CD4-positive, CD25-positive, alpha-beta regulatory T cell (primary cell): Measurements from ENCODE around the gene FSTL4. TPM values are rescaled to one million over a fixed set of nuclear protein-coding genes. Genes with fewer than 3 reads are reported as not detected.

Source experiments
- ATAC-seq, 2 donors: fragments of 150-1000 bp; cut with Tn5 transposase; one replicate each; pipeline ENCODE4 v1.10.0; 2021; ENCODE audit warnings: low read depth in 2 of 2, moderate number of reproducible peaks in 2 of 2, moderate library complexity in 1 of 2
- DNase-seq, 3 donors: peaks; one replicate each; pipeline versions ENCODE4 v3.0.0 to v3.0.0-alpha.2; 2012 to 2022; ENCODE audit warnings: mixed read lengths in 1 of 3
- H3K27ac ChIP-seq: one replicate; pipeline ENCODE4 v1.7.0; 2013; ENCODE audit warnings: mild to moderate bottlenecking, low read length; ENCODE audit not compliant: insufficient read depth, poor library complexity, severe bottlenecking
- H3K27me3 ChIP-seq: one replicate; pipeline ENCODE4 v1.7.0; 2013; ENCODE audit warnings: low read length; ENCODE audit not compliant: control insufficient read depth, insufficient read depth
- H3K36me3 ChIP-seq: one replicate; pipeline ENCODE4 v1.7.0; 2013; ENCODE audit warnings: mild to moderate bottlenecking, low read length, moderate library complexity; ENCODE audit not compliant: control insufficient read depth, insufficient read depth
- H3K4me1 ChIP-seq: 2 replicates; pipeline ENCODE4 v1.7.0; 2013; ENCODE audit warnings: mild to moderate bottlenecking, low read length; ENCODE audit not compliant: insufficient read depth, control insufficient read depth, poor library complexity, severe bottlenecking
- H3K4me3 ChIP-seq: one replicate; pipeline ENCODE4 v1.7.0; 2013; ENCODE audit warnings: low read depth, mild to moderate bottlenecking, low read length, moderate library complexity
- H3K9me3 ChIP-seq, 2 experiments: 1 replicate in 1 of 2; 2 replicates in 1 of 2; pipeline ENCODE4 v1.7.0; 2013; ENCODE audit warnings: low read length in 2 of 2, mild to moderate bottlenecking in 1 of 2, moderate library complexity in 1 of 2; ENCODE audit not compliant: control insufficient read depth in 2 of 2
- H3K27ac Mint-ChIP-seq, 3 donors: one replicate each; pipeline ENCODE4 v1.8.0; 2020 to 2022; ENCODE audit warnings: mild to moderate bottlenecking in 3 of 3, mixed read lengths in 3 of 3, moderate library complexity in 2 of 3
- H3K27me3 Mint-ChIP-seq: one replicate; pipeline ENCODE4 v1.8.0; 2022; ENCODE audit warnings: mild to moderate bottlenecking, mixed read lengths
- H3K36me3 Mint-ChIP-seq: one replicate; pipeline ENCODE4 v1.8.0; 2020; ENCODE audit warnings: mixed read lengths
- H3K4me1 Mint-ChIP-seq, 4 donors: one replicate each; pipeline ENCODE4 v1.8.0; 2020 to 2022; ENCODE audit warnings: mixed read lengths in 4 of 4, mild to moderate bottlenecking in 1 of 4
- H3K4me3 Mint-ChIP-seq, 4 donors: one replicate each; pipeline ENCODE4 v1.8.0; 2020 to 2022; ENCODE audit warnings: mild to moderate bottlenecking in 4 of 4, mixed read lengths in 4 of 4, moderate library complexity in 3 of 4
- H3K9me3 Mint-ChIP-seq, 7 donors: one replicate each; pipeline ENCODE4 v1.8.0; 2020 to 2022; ENCODE audit warnings: mixed read lengths in 7 of 7, mild to moderate bottlenecking in 3 of 7, moderate library complexity in 2 of 7
- polyA plus RNA-seq, 4 donors: library from polyadenylated mRNA; unstranded; fragments of 300-500 nt; fragmentation: Illumina TruSeq; gene quantifications; one replicate each; pipeline ENCODE4 v1.2.3, GENCODE V29; 2021
- total RNA-seq: library from RNA; stranded (reverse); gene quantifications from one replicate; pipeline ENCODE4 v1.2.3, GENCODE V29; 2022

Gene FSTL4
- 0.57 TPM for total RNA-seq
- not detected for polyA plus RNA-seq

- H3K36me3 Mint-ChIP-seq: peaks cover 3% of the 10 kb centered on the region
- peaks cover 10% of the 10 kb centered on the region for H3K4me1 ChIP-seq
These were observed at the start of gene FSTL4 for GRCh38 chr5:133612249-133612860. FSTL4 (minus strand) TSS chr5:133612541.

GRCh38 chr5:133661389-133661788, 49.0 kb upstream of the FSTL4 start:
- H3K4me1 Mint-ChIP-seq: no peaks in the 10 kb centered on the region
- no peaks in the 10 kb centered on the region for H3K36me3 Mint-ChIP-seq
- H3K27ac Mint-ChIP-seq: no peak overlapping the region
- peaks cover 11% of the 10 kb centered on the region for H3K27me3 ChIP-seq
- no peak overlapping the region for H3K4me3 Mint-ChIP-seq
- H3K27me3 Mint-ChIP-seq: peaks cover 9% of the 10 kb centered on the region
- H3K4me1 ChIP-seq: no peaks in the 10 kb centered on the region
- ATAC-seq (no peak), DNase-seq (no peak)
- no peaks in the 10 kb centered on the region for H3K36me3 ChIP-seq
- H3K4me3 ChIP-seq: no peak overlapping the region
- peaks cover 0 to 3% (median 0%) of the 10 kb centered on the region in 7 donors for H3K9me3 Mint-ChIP-seq
- no peaks in the 10 kb centered on the region for H3K9me3 ChIP-seq
- H3K27ac ChIP-seq: no peak overlapping the region

More at GRCh38 chr5:133612249-133612860, at the start of gene FSTL4:
- Mint-ChIP-seq H3K4me1 (peaks cover under 1 to 22% (median 4%) of the 10 kb centered on the region in 4 donors), H3K9me3 (peaks cover 0 to 6% (median 0%) of the 10 kb centered on the region in 7 donors), H3K4me3 (peak within 1 kb of the TSS; percentile 6 to 83 (median 54)), H3K27ac (no peak within 1 kb of the TSS), H3K27me3 (peaks cover 62% of the 10 kb centered on the region)
- H3K27me3 ChIP-seq: peaks cover 36% of the 10 kb centered on the region
- peak in 1 of 3 donors; percentile 25 for DNase-seq
- no peaks in the 10 kb centered on the region for H3K9me3 ChIP-seq
- peak in 1 of 2 donors; percentile 32 for ATAC-seq
- H3K27ac ChIP-seq: no peak within 1 kb of the TSS
- H3K4me3 ChIP-seq: no peak within 1 kb of the TSS
- no peaks in the 10 kb centered on the region for H3K36me3 ChIP-seq

GRCh38 chr5:133658327-133658726, 46.0 kb upstream of the FSTL4 start:
- no peak for DNase-seq
- Histone ChIP-seq H3K9me3 (no peaks in the 10 kb centered on the region), H3K36me3 (no peaks in the 10 kb centered on the region), H3K27me3 (peaks cover 13% of the 10 kb centered on the region), H3K4me3 (no peak overlapping the region), H3K27ac (no peak overlapping the region), H3K4me1 (no peaks in the 10 kb centered on the region)
- Mint-ChIP-seq H3K9me3 (peaks cover 0 to 3% (median 0%) of the 10 kb centered on the region in 7 donors), H3K27me3 (peaks cover 9% of the 10 kb centered on the region), H3K4me3 (no peak overlapping the region), H3K27ac (no peak overlapping the region), H3K36me3 (no peaks in the 10 kb centered on the region), H3K4me1 (no peaks in the 10 kb centered on the region)
- ATAC-seq: no peak

GRCh38 chr5:133657036-133657435, 44.7 kb upstream of the FSTL4 start:
- Histone ChIP-seq H3K27me3 (peaks cover 13% of the 10 kb centered on the region), H3K9me3 (no peaks in the 10 kb centered on the region), H3K36me3 (no peaks in the 10 kb centered on the region), H3K4me1 (no peaks in the 10 kb centered on the region), H3K4me3 (no peak overlapping the region), H3K27ac (no peak overlapping the region)
- Mint-ChIP-seq H3K4me3 (no peak overlapping the region), H3K27me3 (peaks cover 5% of the 10 kb centered on the region), H3K9me3 (peaks cover 0 to 3% (median 0%) of the 10 kb centered on the region in 7 donors), H3K27ac (no peak overlapping the region), H3K36me3 (no peaks in the 10 kb centered on the region), H3K4me1 (no peaks in the 10 kb centered on the region)
- ATAC-seq: no peak
- no peak for DNase-seq

GRCh38 chr5:133655966-133656365, 43.6 kb upstream of the FSTL4 start:
- Mint-ChIP-seq H3K36me3 (no peaks in the 10 kb centered on the region), H3K27me3 (peaks cover 6% of the 10 kb centered on the region), H3K4me3 (no peak overlapping the region), H3K27ac (no peak overlapping the region), H3K9me3 (peaks cover 0 to 3% (median 0%) of the 10 kb centered on the region in 7 donors), H3K4me1 (no peaks in the 10 kb centered on the region)
- H3K4me3 ChIP-seq: no peak overlapping the region
- ATAC-seq: no peak
- no peak overlapping the region for H3K27ac ChIP-seq
- H3K36me3 ChIP-seq: no peaks in the 10 kb centered on the region
- H3K4me1 ChIP-seq: no peaks in the 10 kb centered on the region
- H3K9me3 ChIP-seq: no peaks in the 10 kb centered on the region
- H3K27me3 ChIP-seq: peaks cover 13% of the 10 kb centered on the region
- DNase-seq: no peak

GRCh38 chr5:133653760-133654049, 41.4 kb upstream of the FSTL4 start:
- Histone ChIP-seq H3K4me1 (no peaks in the 10 kb centered on the region), H3K27ac (no peak overlapping the region), H3K4me3 (no peak overlapping the region), H3K27me3 (peaks cover 8% of the 10 kb centered on the region), H3K9me3 (no peaks in the 10 kb centered on the region), H3K36me3 (no peaks in the 10 kb centered on the region)
- H3K4me3 Mint-ChIP-seq: no peak overlapping the region
- H3K9me3 Mint-ChIP-seq: peaks cover 0 to 1% (median 0%) of the 10 kb centered on the region in 7 donors
- no peaks in the 10 kb centered on the region for H3K36me3 Mint-ChIP-seq
- no peak overlapping the region for H3K27ac Mint-ChIP-seq
- peaks cover 6% of the 10 kb centered on the region for H3K27me3 Mint-ChIP-seq
- no peak for ATAC-seq
- no peaks in the 10 kb centered on the region for H3K4me1 Mint-ChIP-seq
- no peak for DNase-seq

GRCh38 chr5:133652951-133653759, 40.8 kb upstream of the FSTL4 start:
- Histone ChIP-seq H3K4me1 (no peaks in the 10 kb centered on the region), H3K27me3 (peaks cover 8% of the 10 kb centered on the region), H3K36me3 (no peaks in the 10 kb centered on the region), H3K27ac (no peak overlapping the region), H3K9me3 (no peaks in the 10 kb centered on the region), H3K4me3 (no peak overlapping the region)
- ATAC-seq: no peak
- DNase-seq: no peak
- Mint-ChIP-seq H3K27ac (no peak overlapping the region), H3K4me3 (no peak overlapping the region), H3K27me3 (peaks cover 6% of the 10 kb centered on the region), H3K36me3 (no peaks in the 10 kb centered on the region), H3K9me3 (peaks cover 0 to 1% (median 0%) of the 10 kb centered on the region in 7 donors), H3K4me1 (no peaks in the 10 kb centered on the region)
